Measurements from ENCODE around the gene SERPINA10. TPM values are rescaled to one million over a fixed set of nuclear protein-coding genes. Genes with fewer than 3 reads are reported as not detected.

Gene SERPINA10
- total and polyA plus RNA-seq, 2 of the 13 experiments (the other 11 are each of a cell fraction or from before 2014, with no cell fraction given) = 20.1 to 20.2 TPM

DNA sequence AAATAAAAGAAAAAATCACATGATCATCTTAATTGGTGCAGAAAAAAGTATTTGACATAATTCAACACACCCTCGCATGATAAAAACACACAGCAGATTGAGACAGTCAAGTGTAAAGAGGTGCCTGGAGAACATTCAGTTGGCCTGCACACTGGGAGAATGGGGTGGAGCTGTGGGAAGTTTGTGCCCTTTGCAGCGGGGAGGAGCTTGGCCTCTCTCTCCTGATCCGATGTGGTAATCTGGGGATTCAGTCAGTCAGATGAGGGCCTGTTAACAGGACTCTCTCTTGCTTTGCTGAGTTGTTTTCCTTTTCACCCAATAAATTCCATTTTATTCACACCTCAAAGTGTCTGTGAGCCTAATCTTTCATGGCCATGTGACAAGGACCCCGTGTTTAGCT is 24.2 kb upstream of the SERPINA10 start (continued):
- TF ChIP-seq NCOR1 (IDR thresholded peaks at IDR 0.05; ENCODE audit: borderline replicate concordance, low read length) (no peak), SNAI1 (CRISPR knock-in tag; IDR thresholded peaks at IDR 0.05; ENCODE audit: borderline replicate concordance) (no peak), CBFB (CRISPR knock-in tag; IDR thresholded peaks at IDR 0.05) (no peak), MED1 (CRISPR knock-in tag; IDR thresholded peaks at IDR 0.05) (peak; percentile 55; the same call in 1 of the 2 replicates), KLF16 (CRISPR knock-in tag; IDR thresholded peaks at IDR 0.05) (no peak), ZNF292 (CRISPR knock-in tag; IDR thresholded peaks at IDR 0.05; ENCODE audit: borderline replicate concordance, low read depth) (peak; percentile 74; the same call in 1 of the 2 replicates), ZFP36L2 (CRISPR knock-in tag; IDR thresholded peaks at IDR 0.05) (no peak), KDM5A (IDR thresholded peaks at IDR 0.05; ENCODE audit: borderline replicate concordance, low read length) (no peak), POLR2A (IDR thresholded peaks at IDR 0.05; ENCODE audit: insufficient read depth in 1 of 2, low read depth in 2 of 2, low read length in 2 of 2) (peak; percentile 44 to 73; a peak in 3 of 4 replicates), NR2F1 (CRISPR knock-in tag; IDR thresholded peaks at IDR 0.05) (no peak), LCORL (IDR thresholded peaks at IDR 0.05) (no peak), LCORL (CRISPR knock-in tag; IDR thresholded peaks at IDR 0.05) (no peak), SMARCC2 (IDR thresholded peaks at IDR 0.05) (no peak), NR3C1 (CRISPR knock-in tag; IDR thresholded peaks at IDR 0.05) (no peak), SOX13 (IDR thresholded peaks at IDR 0.05) (no peak), SOX13 (CRISPR knock-in tag; conservative IDR thresholded peaks at IDR 0.05 in 1 of 2, IDR thresholded peaks at IDR 0.05 in 1 of 2) (peak in 1 of 2 experiments; percentile 10; a peak in 1 of 4 replicates), ATF7 (IDR thresholded peaks at IDR 0.05) (no peak), ATF7 (CRISPR knock-in tag; IDR thresholded peaks at IDR 0.05) (no peak), KDM4B (CRISPR knock-in tag; IDR thresholded peaks at IDR 0.05) (no peak), ZNF839 (CRISPR knock-in tag; IDR thresholded peaks at IDR 0.05; ENCODE audit: borderline replicate concordance) (no peak), HNF4A (CRISPR knock-in tag; IDR thresholded peaks at IDR 0.05) (peak; percentile 59; the same call in 1 of the 2 replicates), POGZ (CRISPR knock-in tag; IDR thresholded peaks at IDR 0.05) (peak; percentile 51; the same call in 1 of the 2 replicates)
- TF ChIP-seq, protein P1, sequence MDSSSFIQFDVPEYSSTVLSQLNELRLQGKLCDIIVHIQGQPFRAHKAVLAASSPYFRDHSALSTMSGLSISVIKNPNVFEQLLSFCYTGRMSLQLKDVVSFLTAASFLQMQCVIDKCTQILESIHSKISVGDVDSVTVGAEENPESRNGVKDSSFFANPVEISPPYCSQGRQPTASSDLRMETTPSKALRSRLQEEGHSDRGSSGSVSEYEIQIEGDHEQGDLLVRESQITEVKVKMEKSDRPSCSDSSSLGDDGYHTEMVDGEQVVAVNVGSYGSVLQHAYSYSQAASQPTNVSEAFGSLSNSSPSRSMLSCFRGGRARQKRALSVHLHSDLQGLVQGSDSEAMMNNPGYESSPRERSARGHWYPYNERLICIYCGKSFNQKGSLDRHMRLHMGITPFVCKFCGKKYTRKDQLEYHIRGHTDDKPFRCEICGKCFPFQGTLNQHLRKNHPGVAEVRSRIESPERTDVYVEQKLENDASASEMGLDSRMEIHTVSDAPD (CRISPR knock-in tag; IDR thresholded peaks at IDR 0.05) = no peak
- TF ChIP-seq, protein P2, sequence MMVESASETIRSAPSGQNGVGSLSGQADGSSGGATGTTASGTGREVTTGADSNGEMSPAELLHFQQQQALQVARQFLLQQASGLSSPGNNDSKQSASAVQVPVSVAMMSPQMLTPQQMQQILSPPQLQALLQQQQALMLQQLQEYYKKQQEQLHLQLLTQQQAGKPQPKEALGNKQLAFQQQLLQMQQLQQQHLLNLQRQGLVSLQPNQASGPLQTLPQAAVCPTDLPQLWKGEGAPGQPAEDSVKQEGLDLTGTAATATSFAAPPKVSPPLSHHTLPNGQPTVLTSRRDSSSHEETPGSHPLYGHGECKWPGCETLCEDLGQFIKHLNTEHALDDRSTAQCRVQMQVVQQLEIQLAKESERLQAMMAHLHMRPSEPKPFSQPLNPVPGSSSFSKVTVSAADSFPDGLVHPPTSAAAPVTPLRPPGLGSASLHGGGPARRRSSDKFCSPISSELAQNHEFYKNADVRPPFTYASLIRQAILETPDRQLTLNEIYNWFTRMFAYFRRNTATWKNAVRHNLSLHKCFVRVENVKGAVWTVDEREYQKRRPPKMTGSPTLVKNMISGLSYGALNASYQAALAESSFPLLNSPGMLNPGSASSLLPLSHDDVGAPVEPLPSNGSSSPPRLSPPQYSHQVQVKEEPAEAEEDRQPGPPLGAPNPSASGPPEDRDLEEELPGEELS (CRISPR knock-in tag; IDR thresholded peaks at IDR 0.05) = 0 out of 2 replicates have a peak, but pooled peaks have one; percentile 38
- TF ChIP-seq, protein P3, sequence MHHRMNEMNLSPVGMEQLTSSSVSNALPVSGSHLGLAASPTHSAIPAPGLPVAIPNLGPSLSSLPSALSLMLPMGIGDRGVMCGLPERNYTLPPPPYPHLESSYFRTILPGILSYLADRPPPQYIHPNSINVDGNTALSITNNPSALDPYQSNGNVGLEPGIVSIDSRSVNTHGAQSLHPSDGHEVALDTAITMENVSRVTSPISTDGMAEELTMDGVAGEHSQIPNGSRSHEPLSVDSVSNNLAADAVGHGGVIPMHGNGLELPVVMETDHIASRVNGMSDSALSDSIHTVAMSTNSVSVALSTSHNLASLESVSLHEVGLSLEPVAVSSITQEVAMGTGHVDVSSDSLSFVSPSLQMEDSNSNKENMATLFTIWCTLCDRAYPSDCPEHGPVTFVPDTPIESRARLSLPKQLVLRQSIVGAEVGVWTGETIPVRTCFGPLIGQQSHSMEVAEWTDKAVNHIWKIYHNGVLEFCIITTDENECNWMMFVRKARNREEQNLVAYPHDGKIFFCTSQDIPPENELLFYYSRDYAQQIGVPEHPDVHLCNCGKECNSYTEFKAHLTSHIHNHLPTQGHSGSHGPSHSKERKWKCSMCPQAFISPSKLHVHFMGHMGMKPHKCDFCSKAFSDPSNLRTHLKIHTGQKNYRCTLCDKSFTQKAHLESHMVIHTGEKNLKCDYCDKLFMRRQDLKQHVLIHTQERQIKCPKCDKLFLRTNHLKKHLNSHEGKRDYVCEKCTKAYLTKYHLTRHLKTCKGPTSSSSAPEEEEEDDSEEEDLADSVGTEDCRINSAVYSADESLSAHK (CRISPR knock-in tag; IDR thresholded peaks at IDR 0.05; ENCODE audit: borderline replicate concordance) = no peak

All from HepG2 (cell line).